H9 (cell line): Measurements from ENCODE around the gene C3orf62. TPM values are rescaled to one million over a fixed set of nuclear protein-coding genes. Genes with fewer than 3 reads are reported as not detected.

Experiments
- DNase-seq: peaks from one replicate; pipeline ENCODE4 v3.0.0-alpha.2; 2017
- H2AFZ ChIP-seq: one replicate; pipeline ENCODE4 v1.6.1; 2013; ENCODE audit warnings: mild to moderate bottlenecking, low read length, control low read depth, moderate library complexity
- H2AK5ac ChIP-seq: 2 replicates; pipeline ENCODE4 v1.6.1; 2013; ENCODE audit warnings: low read length, control low read depth, mixed read lengths; ENCODE audit not compliant: insufficient read length
- H2BK120ac ChIP-seq: one replicate; pipeline ENCODE4 v1.6.1; 2013; ENCODE audit warnings: low read depth, mild to moderate bottlenecking, low read length, control low read depth, inconsistent platforms; ENCODE audit not compliant: poor library complexity, severe bottlenecking
- H2BK12ac ChIP-seq: 2 replicates; pipeline ENCODE4 v1.6.1; 2013; ENCODE audit warnings: low read length, control low read depth, mixed read lengths, low read depth; ENCODE audit not compliant: insufficient read length
- H2BK15ac ChIP-seq: 2 replicates; pipeline ENCODE4 v1.6.1; 2013; ENCODE audit warnings: low read depth, low read length, control low read depth
- H2BK20ac ChIP-seq: one replicate; pipeline ENCODE4 v1.6.1; 2013; ENCODE audit warnings: low read depth, mild to moderate bottlenecking, low read length, control low read depth, inconsistent platforms; ENCODE audit not compliant: poor library complexity, severe bottlenecking
- H2BK5ac ChIP-seq: 2 replicates; pipeline ENCODE4 v1.6.1; 2013; ENCODE audit warnings: low read length, control low read depth, mixed read lengths; ENCODE audit not compliant: insufficient read length
- H3K14ac ChIP-seq: 2 replicates; pipeline ENCODE4 v1.6.1; 2013; ENCODE audit warnings: low read length, control low read depth; ENCODE audit not compliant: insufficient read depth
- H3K18ac ChIP-seq: 2 replicates; pipeline ENCODE4 v1.6.1; 2013; ENCODE audit warnings: low read depth, mild to moderate bottlenecking, mixed read lengths, low read length, control low read depth; ENCODE audit not compliant: insufficient read length
- H3K23ac ChIP-seq: 2 replicates; pipeline ENCODE4 v1.6.1; 2013; ENCODE audit warnings: low read length, control low read depth, mixed read lengths, low read depth; ENCODE audit not compliant: insufficient read length
- H3K23me2 ChIP-seq: 2 replicates; pipeline ENCODE4 v1.6.1; 2013; ENCODE audit warnings: low read depth, mild to moderate bottlenecking, mixed read lengths, low read length, control low read depth; ENCODE audit not compliant: insufficient read length, poor library complexity, severe bottlenecking
- H3K27ac ChIP-seq: 2 replicates; pipeline ENCODE4 v1.5.1; 2013; ENCODE audit warnings: low read length, control low read depth, mixed read lengths, low read depth; ENCODE audit not compliant: insufficient read length
- H3K27me3 ChIP-seq: 2 replicates; pipeline ENCODE4 v1.6.1; 2013; ENCODE audit warnings: low read length, control low read depth, inconsistent platforms; ENCODE audit not compliant: insufficient read depth
- H3K4ac ChIP-seq: 2 replicates; pipeline ENCODE4 v1.6.1; 2013; ENCODE audit warnings: low read depth, mild to moderate bottlenecking, control low read depth, inconsistent platforms, low read length, moderate library complexity
- H3K4me1 ChIP-seq: 2 replicates; pipeline ENCODE4 v1.6.1; 2013; ENCODE audit warnings: low read length, control low read depth, inconsistent platforms; ENCODE audit not compliant: insufficient read depth
- H3K4me2 ChIP-seq: 2 replicates; pipeline ENCODE4 v1.6.1; 2013; ENCODE audit warnings: low read length, control low read depth, mixed read lengths; ENCODE audit not compliant: insufficient read length, insufficient read depth
- H3K56ac ChIP-seq: 2 replicates; pipeline ENCODE4 v1.6.1; 2013; ENCODE audit warnings: low read depth, mild to moderate bottlenecking, mixed read lengths, low read length, control low read depth; ENCODE audit not compliant: insufficient read length
- H3K79me1 ChIP-seq: 2 replicates; pipeline ENCODE4 v1.6.1; 2013; ENCODE audit warnings: low read depth, mild to moderate bottlenecking, moderate library complexity, low read length, control low read depth, inconsistent platforms; ENCODE audit not compliant: insufficient read depth, poor library complexity, severe bottlenecking
- H3K79me2 ChIP-seq: 2 replicates; pipeline ENCODE4 v1.6.1; 2013; ENCODE audit warnings: low read length, control low read depth, inconsistent platforms; ENCODE audit not compliant: insufficient read depth
- H3K9ac ChIP-seq: 2 replicates; pipeline ENCODE4 v1.6.1; 2013; ENCODE audit warnings: low read length, control low read depth, mixed read lengths; ENCODE audit not compliant: insufficient read length; ENCODE audit errors: extremely low read depth
- H3K9me3 ChIP-seq: one replicate; pipeline ENCODE4 v1.6.1; 2013; ENCODE audit warnings: low read depth, low read length, inconsistent platforms; ENCODE audit not compliant: control insufficient read depth
- H3T11ph ChIP-seq: one replicate; pipeline ENCODE4 v1.6.1; 2013; ENCODE audit warnings: mild to moderate bottlenecking, low read length, control low read depth, inconsistent platforms
- H4K20me1 ChIP-seq: one replicate; pipeline ENCODE4 v1.6.1; 2013; ENCODE audit not compliant: control insufficient read depth, insufficient read length, insufficient read depth
- H4K5ac ChIP-seq: 2 replicates; pipeline ENCODE4 v1.6.1; 2013; ENCODE audit warnings: low read depth, mild to moderate bottlenecking, mixed read lengths, low read length, control low read depth; ENCODE audit not compliant: insufficient read length
- H4K8ac ChIP-seq: replicated peaks from 2 replicates; pipeline ENCODE4 v1.6.1; 2013; ENCODE audit warnings: low read length, control low read depth, mixed read lengths, low read depth; ENCODE audit not compliant: insufficient read length
- H4K91ac ChIP-seq: 2 replicates; pipeline ENCODE4 v1.6.1; 2013; ENCODE audit warnings: low read depth, mild to moderate bottlenecking, moderate library complexity, mixed read lengths, low read length, control low read depth; ENCODE audit not compliant: insufficient read length
- H3K27ac Mint-ChIP-seq, 3 experiments: 2 replicates in 2 of 3; 3 replicates in 1 of 3; pipeline ENCODE4 v1.8.0; 2020 to 2021; ENCODE audit warnings: mixed read lengths in 3 of 3, mild to moderate bottlenecking in 1 of 3, moderate library complexity in 1 of 3
- H3K27me3 Mint-ChIP-seq: 2 replicates; pipeline ENCODE4 v1.8.0; 2021; ENCODE audit warnings: low read depth, mild to moderate bottlenecking, moderate library complexity, mixed read lengths
- H3K36me3 Mint-ChIP-seq, 3 experiments: 2 replicates in 2 of 3; 3 replicates in 1 of 3; pipeline ENCODE4 v1.8.0; 2020 to 2021; ENCODE audit warnings: low read depth in 3 of 3, mixed read lengths in 3 of 3; ENCODE audit not compliant: insufficient read depth in 1 of 3
- H3K4me1 Mint-ChIP-seq, 2 experiments: 2 replicates each; pipeline ENCODE4 v1.8.0; 2020; ENCODE audit warnings: mixed read lengths in 2 of 2
- H3K4me3 Mint-ChIP-seq, 2 experiments: 2 replicates in 1 of 2; 3 replicates in 1 of 2; pipeline ENCODE4 v1.8.0; 2020 to 2021; ENCODE audit warnings: mild to moderate bottlenecking in 2 of 2, mixed read lengths in 2 of 2, moderate library complexity in 1 of 2
- H3K9me3 Mint-ChIP-seq, 2 experiments: 2 replicates in 1 of 2; 3 replicates in 1 of 2; pipeline ENCODE4 v1.8.0; 2020; ENCODE audit warnings: mild to moderate bottlenecking in 2 of 2, mixed read lengths in 2 of 2, moderate library complexity in 1 of 2
- CTCF ChIP-seq: fragments of 200-600 bp; sonication (generic); conservative IDR thresholded peaks from 3 replicates; pipeline ENCODE4 v1.8.0; 2021; ENCODE audit warnings: antibody characterized with exemption, mild to moderate bottlenecking
- WGBS: extraction: QIAGEN DNeasy Blood & Tissue Kit; methylation state at CpG from one replicate; pipeline ENCODE4 v1.1.7; 2013; ENCODE audit warnings: missing lambda C conversion rate, low lambda C conversion rate, mixed read lengths; ENCODE audit not compliant: insufficient read length; ENCODE audit errors: extremely low coverage; 5-methylcytosine and 5-hydroxymethylcytosine counted together
- total RNA-seq: library from RNA; stranded (reverse); gene quantifications from 2 replicates; pipeline ENCODE4 v1.2.1, GENCODE V29; 2021

C3orf62 gene
- total RNA-seq, 1 experiment from 2014 or later, result 4.5 TPM

GRCh38 chr3:49283997-49284396 is 7.0 kb upstream of the C3orf62 start:
- Histone ChIP-seq H2BK12ac (no peak overlapping the region), H3K9me3 (no peaks in the 10 kb centered on the region), H3K79me2 (no peaks in the 10 kb centered on the region), H2BK15ac (no peak overlapping the region), H3T11ph (no peak overlapping the region), H3K27ac (no peak overlapping the region), H2BK120ac (no peak overlapping the region), H4K5ac (no peak overlapping the region), H2AK5ac (no peak overlapping the region), H2AFZ (no peak overlapping the region), H3K79me1 (no peaks in the 10 kb centered on the region), H2BK5ac (no peak overlapping the region), H3K23me2 (no peaks in the 10 kb centered on the region), H3K27me3 (no peaks in the 10 kb centered on the region), H4K20me1 (no peaks in the 10 kb centered on the region), H3K23ac (no peak overlapping the region), H3K14ac (no peak overlapping the region), H3K4me1 (no peaks in the 10 kb centered on the region), H3K4ac (no peak overlapping the region), H4K91ac (no peak overlapping the region), H3K9ac (no peak overlapping the region), H4K8ac (no peak overlapping the region), H3K18ac (no peak overlapping the region), H2BK20ac (no peak overlapping the region), H3K56ac (no peak overlapping the region), H3K4me2 (no peak overlapping the region)
- Mint-ChIP-seq H3K4me1 (no peaks in the 10 kb centered on the region), H3K27ac (no peak overlapping the region), H3K36me3 (peaks cover 25 to 75% (median 61%) of the 10 kb centered on the region in 3 experiments; a peak in 6 of 7 replicates), H3K27me3 (no peaks in the 10 kb centered on the region), H3K9me3 (no peaks in the 10 kb centered on the region), H3K4me3 (no peak overlapping the region)
- WGBS, result no CpG with 5 or more reads among the region's 6 CpGs
- no peak for TF ChIP-seq CTCF
- DNase-seq, result no peak
